SK-N-MC (cell line): ENCODE data around the gene USH1G.

Source experiments
- DNase-seq: peaks from one replicate; pipeline ENCODE4 v3.0.0-alpha.2; 2011; ENCODE audit warnings: low read depth, low spot score
- H3K27ac ChIP-seq: fragments of 200-600 bp; sonication (generic); 2 replicates; pipeline ENCODE4 v1.5.1; 2016; ENCODE audit warnings: mixed run types
- H3K36me3 ChIP-seq: fragments of 200-600 bp; sonication (generic); 2 replicates; pipeline ENCODE4 v1.6.1; 2017; ENCODE audit warnings: antibody characterized with exemption, low read length, mixed read lengths; ENCODE audit not compliant: insufficient read depth
- H3K4me3 ChIP-seq: fragments of 200-600 bp; sonication (generic); 2 replicates; pipeline ENCODE4 v1.5.1; 2016
- H3K9ac ChIP-seq: fragments of 200-600 bp; sonication (generic); 2 replicates; pipeline ENCODE4 v1.8.0; 2017; ENCODE audit warnings: mixed run types, mixed read lengths; ENCODE audit not compliant: insufficient read length
- H3K9me3 ChIP-seq: fragments of 200-600 bp; sonication (generic); 2 replicates; pipeline ENCODE4 v1.6.1; 2017; ENCODE audit warnings: low read depth, mild to moderate bottlenecking, antibody characterized with exemption, low read length, moderate library complexity, mixed read lengths
- EZH2 ChIP-seq: fragments of 200-600 bp; sonication (generic); IDR thresholded peaks from one replicate; pipeline ENCODE4 v1.6.1; 2017; ENCODE audit warnings: antibody characterized with exemption
- FOXP2 ChIP-seq: optimal IDR thresholded peaks from 2 replicates; pipeline ENCODE3; 2011; ENCODE audit warnings: mild to moderate bottlenecking, moderate library complexity; ENCODE audit not compliant: insufficient read depth; ENCODE audit errors: extremely low read length, control extremely low read depth
- POLR2AphosphoS5 ChIP-seq: IDR thresholded peaks from 2 replicates; pipeline ENCODE4 v1.6.1; 2012; ENCODE audit warnings: mild to moderate bottlenecking, low read depth, low read length, borderline replicate concordance

The USH1G gene

DNA sequence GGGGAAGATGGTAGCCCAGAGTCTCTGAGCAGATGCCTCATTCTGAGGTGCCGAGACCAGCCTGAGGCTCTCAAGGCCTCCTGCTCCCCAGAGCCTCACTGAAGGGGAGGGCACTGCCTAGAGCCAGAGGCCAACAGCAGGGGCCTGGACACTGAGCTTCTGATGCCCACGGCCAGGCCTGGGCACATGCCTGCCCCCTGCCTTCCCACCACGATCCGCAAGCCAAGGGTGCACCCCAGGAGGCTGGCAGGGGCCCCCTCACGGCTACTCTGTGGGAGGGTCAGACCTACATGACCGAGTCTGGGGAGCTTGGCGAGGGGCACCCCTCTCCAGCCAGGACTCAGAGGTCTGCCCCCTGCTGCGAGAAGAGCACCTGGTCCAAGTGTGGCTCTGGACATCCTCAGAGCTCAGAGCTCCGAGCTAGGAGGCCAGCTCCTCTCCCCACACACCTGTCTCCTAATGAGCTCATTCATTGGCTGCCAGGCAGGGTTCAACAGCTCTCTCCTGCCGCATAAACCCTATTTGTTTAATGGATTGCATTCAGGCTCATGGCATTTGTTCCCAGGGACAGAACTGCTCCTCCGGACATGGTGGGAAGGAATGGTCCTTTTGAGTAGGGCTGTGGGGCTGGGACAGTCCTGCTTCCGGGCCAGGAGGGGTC lies 26.5 kb upstream of the USH1G start:
- TF ChIP-seq FOXP2 (no peak), POLR2AphosphoS5 (no peak), EZH2 (no peak)
- Histone ChIP-seq H3K9ac (no peak overlapping the region), H3K4me3 (no peak overlapping the region), H3K36me3 (no peaks in the 10 kb centered on the region), H3K27ac (no peak overlapping the region), H3K9me3 (no peaks in the 10 kb centered on the region)
- DNase-seq = no peak

DNA sequence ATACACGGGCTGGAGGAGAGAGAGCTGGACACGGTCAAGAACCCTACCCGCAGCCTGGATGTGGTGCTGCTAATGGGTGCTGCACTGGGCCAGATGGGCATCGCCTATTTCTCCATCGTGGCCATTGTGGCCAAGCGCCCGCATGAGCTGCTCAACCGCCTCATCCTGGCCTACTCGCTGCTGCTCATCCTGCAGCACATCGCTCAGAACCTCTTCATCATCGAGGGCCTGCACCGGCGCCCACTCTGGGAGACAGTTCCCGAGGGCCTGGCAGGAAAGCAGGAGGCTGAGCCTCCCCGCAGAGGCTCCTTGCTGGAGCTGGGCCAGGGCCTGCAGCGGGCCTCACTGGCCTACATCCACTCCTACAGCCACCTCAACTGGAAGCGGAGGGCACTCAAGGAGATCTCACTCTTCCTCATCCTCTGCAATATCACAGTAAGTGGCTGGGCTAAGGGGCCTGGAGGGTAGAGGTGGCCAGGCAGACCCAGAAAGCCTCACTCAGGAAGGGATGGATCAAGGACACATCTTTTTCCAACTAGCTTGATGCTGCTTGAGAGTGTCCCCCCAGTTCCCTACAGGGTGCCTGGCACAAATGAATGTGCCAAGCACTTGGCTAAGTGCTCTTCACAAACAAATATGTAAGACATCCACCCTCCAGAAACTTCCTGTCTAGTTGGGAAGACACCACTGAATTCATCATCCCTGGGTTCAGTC lies 24.1 kb upstream of the USH1G start:
- H3K4me3 ChIP-seq = no peak overlapping the region
- no peak for TF ChIP-seq POLR2AphosphoS5
- TF ChIP-seq FOXP2 = no peak
- no peak for TF ChIP-seq EZH2

DNA sequence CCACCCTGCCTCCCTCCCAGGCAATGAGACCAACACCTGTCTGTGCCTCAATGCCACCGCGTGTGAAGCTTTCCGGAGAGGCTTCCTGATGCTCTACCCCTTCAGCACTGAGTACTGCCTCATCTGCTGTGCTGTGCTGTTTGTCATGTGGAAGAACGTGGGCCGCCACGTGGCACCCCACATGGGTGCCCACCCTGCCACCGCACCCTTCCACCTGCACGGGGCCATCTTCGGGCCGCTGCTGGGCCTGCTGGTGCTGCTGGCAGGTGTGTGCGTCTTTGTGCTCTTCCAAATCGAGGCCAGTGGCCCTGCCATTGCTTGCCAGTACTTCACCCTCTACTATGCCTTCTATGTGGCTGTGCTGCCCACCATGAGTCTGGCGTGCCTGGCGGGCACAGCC lies 23.6 kb upstream of the USH1G start:
- no peak for DNase-seq
- TF ChIP-seq EZH2 = no peak
- TF ChIP-seq FOXP2 = no peak
- TF ChIP-seq POLR2AphosphoS5 = no peak
- H3K36me3 ChIP-seq = no peaks in the 10 kb centered on the region
- no peak overlapping the region for H3K9ac ChIP-seq
- H3K27ac ChIP-seq = no peak overlapping the region
- no peak overlapping the region for H3K4me3 ChIP-seq
- no peaks in the 10 kb centered on the region for H3K9me3 ChIP-seq

More for the DNA sequence above, 24.1 kb upstream of the USH1G start:
- Histone ChIP-seq H3K9ac (no peak overlapping the region), H3K36me3 (no peaks in the 10 kb centered on the region), H3K9me3 (no peaks in the 10 kb centered on the region), H3K27ac (no peak overlapping the region)
- DNase-seq = no peak

- H3K9me3 ChIP-seq = no peaks in the 10 kb centered on the region
- H3K4me3 ChIP-seq = no peak overlapping the region
- H3K9ac ChIP-seq = no peak overlapping the region
- H3K36me3 ChIP-seq = no peaks in the 10 kb centered on the region
- H3K27ac ChIP-seq = no peak overlapping the region
- no peak for TF ChIP-seq EZH2
- TF ChIP-seq POLR2AphosphoS5 = no peak
- no peak for TF ChIP-seq FOXP2
- no peak for DNase-seq
Measured at GRCh38 chr17:74945543-74945942, 22.5 kb upstream of the USH1G start.

GRCh38 chr17:74943808-74944522 lies 20.9 kb upstream of the USH1G start:
- Histone ChIP-seq H3K9me3 (no peaks in the 10 kb centered on the region), H3K27ac (no peak overlapping the region), H3K9ac (no peak overlapping the region), H3K4me3 (no peak overlapping the region), H3K36me3 (no peaks in the 10 kb centered on the region)
- no peak for DNase-seq
- no peak for TF ChIP-seq EZH2
- no peak for TF ChIP-seq POLR2AphosphoS5
- TF ChIP-seq FOXP2 = no peak

- no peaks in the 10 kb centered on the region for H3K36me3 ChIP-seq
- TF ChIP-seq FOXP2 (no peak), EZH2 (no peak), POLR2AphosphoS5 (no peak)
- H3K9ac ChIP-seq = no peak overlapping the region
- no peak for DNase-seq
- H3K4me3 ChIP-seq = no peak overlapping the region
- no peak overlapping the region for H3K27ac ChIP-seq
- no peaks in the 10 kb centered on the region for H3K9me3 ChIP-seq
Measured at GRCh38 chr17:74941128-74941725, 18.2 kb upstream of the USH1G start.

DNA sequence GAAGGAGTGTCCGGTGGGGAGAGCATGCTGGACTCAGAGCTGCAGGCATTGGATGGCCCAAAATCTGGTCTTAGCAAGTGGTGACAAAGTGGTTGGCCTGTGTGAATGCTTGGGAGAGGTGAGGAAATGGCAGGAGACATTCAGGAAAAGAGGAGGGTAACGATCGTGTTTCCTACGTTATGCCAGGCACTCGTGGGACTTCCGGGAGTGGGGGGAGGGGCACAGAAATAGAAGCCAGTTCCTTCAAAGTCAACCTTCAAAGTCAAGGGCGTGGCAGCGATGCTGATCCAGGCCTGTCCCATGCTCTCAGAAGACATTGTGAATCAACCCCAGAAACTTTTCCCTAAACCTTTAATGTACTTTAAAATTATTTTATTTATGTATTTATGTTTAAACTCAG lies 16.5 kb upstream of the USH1G start:
- DNase-seq = no peak
- H3K27ac ChIP-seq = no peak overlapping the region
- no peaks in the 10 kb centered on the region for H3K36me3 ChIP-seq
- no peak overlapping the region for H3K4me3 ChIP-seq
- TF ChIP-seq FOXP2 (no peak), POLR2AphosphoS5 (no peak), EZH2 (no peak)
- H3K9ac ChIP-seq = no peak overlapping the region
- H3K9me3 ChIP-seq = no peaks in the 10 kb centered on the region
